Prostate gland (tissue), 2 donors: ENCODE data around the gene LOX.

Experiments
- CTCF ChIP-seq, 4 experiments: fragments of 200-600 bp in 2 of 4; fragments of 450-650 bp in 2 of 4; sonication (generic) in 2 of 4; IDR thresholded peaks; 1 replicate in 3 of 4; 2 replicates in 1 of 4; pipeline ENCODE4 v1.5.1; 2016 to 2019; ENCODE audit warnings: antibody characterized with exemption in 4 of 4, mild to moderate bottlenecking in 2 of 4, moderate library complexity in 2 of 4
- POLR2A ChIP-seq: fragments of 450-650 bp; IDR thresholded peaks from one replicate; pipeline ENCODE4 v1.6.1; 2016; ENCODE audit warnings: antibody characterized with exemption, mild to moderate bottlenecking
- POLR2AphosphoS5 ChIP-seq: sonication (generic); formaldehyde crosslinking; IDR thresholded peaks from one replicate; pipeline ENCODE4 v1.6.1; 2017; ENCODE audit warnings: antibody characterized with exemption

GRCh38 chr5:122101636-122102285 lies 23.7 kb upstream of the LOX start:
- TF ChIP-seq CTCF (IDR thresholded peaks at IDR 0.05): peak in 3 of 4 experiments; percentile 62 to 66 (median 66)
- no peak for TF ChIP-seq POLR2AphosphoS5
- TF ChIP-seq POLR2A: no peak
